AG20443 (cell line): Measurements from ENCODE around the gene TELO2.

Source experiments
- DNase-seq: peaks from one replicate; pipeline ENCODE4 v3.0.0; 2012; ENCODE audit warnings: low spot score, mixed read lengths

Gene TELO2

DNA sequence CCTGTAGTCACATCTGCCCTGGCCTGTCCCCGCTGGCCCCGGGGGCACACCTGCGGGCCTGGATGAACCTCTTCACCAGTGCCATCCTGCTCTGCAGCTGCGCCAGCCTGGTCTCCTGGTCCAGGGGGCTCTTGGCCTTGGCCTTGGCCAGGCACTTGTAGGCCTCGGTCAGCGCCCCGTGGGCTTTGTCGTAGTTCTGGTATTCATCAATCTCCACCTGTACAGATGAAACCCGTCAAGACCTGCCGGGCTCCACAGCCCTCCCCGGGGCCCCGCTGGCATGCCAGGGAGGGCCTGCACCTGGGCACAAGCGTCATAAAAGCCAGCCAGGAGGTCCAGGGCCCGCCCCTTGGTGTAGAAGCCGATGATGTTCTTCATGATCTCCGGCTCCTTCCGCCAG, 26.7 kb downstream of the TELO2 start:
- no peak for DNase-seq

GRCh38 chr16:1520461-1520860, 27.3 kb downstream of the TELO2 start:
- DNase-seq: no peak

GRCh38 chr16:1523581-1524245, 30.6 kb downstream of the TELO2 start:
- DNase-seq: no peak

DNA sequence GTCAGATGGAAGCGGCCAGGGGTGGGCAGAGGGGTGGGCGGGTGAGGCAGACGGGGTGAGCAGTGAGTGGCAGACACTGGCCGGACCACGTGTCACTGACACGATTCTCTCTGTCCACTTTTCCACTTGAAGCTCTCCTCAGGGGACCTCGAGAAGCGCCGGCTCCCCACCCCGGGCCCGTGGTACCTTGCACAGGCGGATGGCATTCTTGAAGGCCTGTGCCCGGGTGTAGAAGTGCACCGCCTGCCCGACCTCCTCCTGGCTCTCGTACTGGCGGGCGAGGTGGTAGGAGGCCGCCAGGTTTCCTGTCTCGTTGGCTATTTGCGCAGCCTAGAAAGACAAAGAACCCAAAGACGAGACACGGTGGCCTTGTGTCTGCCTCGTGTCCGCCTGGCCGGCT, 31.2 kb downstream of the TELO2 start:
- no peak for DNase-seq

- no peak for DNase-seq
These were observed 32.9 kb downstream of the TELO2 start for GRCh38 chr16:1525871-1526607.

- DNase-seq: no peak
These were observed 33.7 kb downstream of the TELO2 start for GRCh38 chr16:1526608-1527555.

DNA sequence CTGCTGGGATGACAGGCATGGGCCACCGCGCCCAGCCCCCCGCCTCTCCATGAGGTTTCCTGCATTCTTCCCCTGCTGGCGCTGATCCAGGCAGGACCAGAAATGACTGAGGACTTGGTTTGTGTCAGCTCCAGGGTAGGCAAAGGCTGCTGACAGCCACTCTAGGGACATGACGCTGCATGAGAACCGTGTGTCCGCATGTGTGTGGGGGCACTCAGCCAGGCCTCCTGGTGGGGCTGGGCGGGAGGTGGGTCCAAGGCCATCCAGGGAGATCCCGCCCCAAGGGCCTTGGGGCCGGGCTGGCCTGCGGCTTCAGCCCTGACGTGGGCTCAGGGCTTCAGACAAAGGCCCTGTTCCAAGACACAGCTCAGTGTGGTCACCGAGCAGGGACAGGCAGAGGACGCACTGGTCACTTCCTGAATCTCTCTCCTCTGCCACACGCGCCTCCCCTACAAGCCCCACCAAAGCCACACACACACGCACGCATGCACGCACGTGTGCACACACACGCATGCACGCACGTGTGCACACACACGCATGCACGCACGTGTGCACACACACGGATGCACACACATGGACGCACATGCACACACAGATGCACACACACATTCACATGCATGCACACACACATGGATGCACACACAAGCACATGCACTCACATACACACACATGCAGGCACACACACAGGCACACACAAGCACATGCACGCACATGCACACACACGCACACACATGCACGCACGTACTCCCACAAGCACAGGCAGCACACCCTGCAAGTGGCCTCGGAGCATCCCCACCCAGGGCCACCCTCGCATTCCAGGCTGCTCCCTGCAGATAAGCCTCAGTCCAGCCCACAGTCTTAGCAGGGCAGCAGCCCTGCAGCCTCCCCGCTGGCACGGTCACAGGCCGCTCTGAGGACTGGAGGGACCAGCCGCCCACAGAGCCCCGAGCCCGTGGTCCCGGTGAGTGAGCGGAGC, 35.0 kb downstream of the TELO2 start:
- peak; percentile 52 for DNase-seq

- DNase-seq: no peak
These were observed 35.9 kb downstream of the TELO2 start for GRCh38 chr16:1528921-1529537.

DNA sequence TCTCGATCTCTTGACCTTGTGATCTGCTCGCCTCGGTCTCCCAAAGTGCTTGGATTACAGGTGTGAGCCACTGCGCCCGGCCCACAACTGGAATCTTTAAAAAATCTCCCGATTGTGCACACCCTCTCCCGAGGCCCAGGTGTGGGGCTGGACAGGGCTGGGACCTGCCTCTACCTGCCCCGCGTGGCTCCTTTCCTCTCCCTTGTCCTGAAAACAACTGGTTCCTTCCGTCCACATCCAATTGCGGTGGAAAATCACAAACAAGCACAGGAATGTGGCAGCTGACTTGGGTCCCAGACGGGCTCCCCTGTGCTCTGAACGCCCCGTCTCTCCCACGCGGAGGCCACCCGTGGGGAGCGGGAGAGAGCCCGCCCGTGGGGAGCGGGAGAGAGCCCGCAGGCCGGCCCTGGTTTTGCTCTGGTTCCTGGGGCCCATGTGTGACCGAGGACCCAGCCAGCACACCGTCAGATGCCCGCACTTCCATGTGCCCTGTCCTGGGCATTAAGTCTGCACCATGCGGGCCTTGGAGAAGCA, 37.3 kb downstream of the TELO2 start:
- DNase-seq: no peak

GRCh38 chr16:1530883-1531637, 37.9 kb downstream of the TELO2 start:
- peak; percentile 88 for DNase-seq

GRCh38 chr16:1531638-1531910, 38.4 kb downstream of the TELO2 start:
- no peak for DNase-seq

GRCh38 chr16:1532081-1532760, 39.1 kb downstream of the TELO2 start:
- peak; percentile 51 for DNase-seq

- DNase-seq: no peak
These were observed 39.6 kb downstream of the TELO2 start for GRCh38 chr16:1532771-1533170.

GRCh38 chr16:1533443-1533951, 40.3 kb downstream of the TELO2 start, which contains the start of gene TMEM204:
Gene TMEM204, plus strand, starts transcription at chr16:1533666. Its CDS starts 610 bp downstream, at chr16:1534276.
- DNase-seq: peak; percentile 87

GRCh38 chr16:1534021-1535020, 41.2 kb downstream of the TELO2 start:
- DNase-seq: peak; percentile 47

- DNase-seq: no peak
These were observed 42.5 kb downstream of the TELO2 start for GRCh38 chr16:1535391-1536291.

DNA sequence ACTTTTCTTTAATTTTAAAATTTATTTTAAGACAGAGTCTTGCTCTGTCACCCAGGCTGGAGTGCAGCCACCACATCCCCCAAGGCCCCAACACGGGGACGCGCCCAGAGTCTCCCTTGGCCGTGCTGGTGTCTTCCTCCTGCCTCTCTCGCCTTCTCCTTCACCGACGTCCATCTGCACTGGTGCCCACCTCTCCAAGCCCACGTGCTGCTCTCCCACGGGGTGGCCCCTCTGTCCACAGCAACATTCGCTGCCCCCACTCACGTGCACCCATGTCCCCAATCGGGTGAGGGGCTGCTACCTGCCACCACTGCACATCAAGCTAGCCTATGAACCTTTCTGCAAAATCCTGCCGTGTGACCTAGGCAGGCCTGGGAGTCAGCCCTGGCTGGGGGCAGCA, 43.4 kb downstream of the TELO2 start:
- no peak for DNase-seq
